GM12878 (cell line): ENCODE data around the gene FRYL. TPM values are rescaled to one million over a fixed set of nuclear protein-coding genes. Genes with fewer than 3 reads are reported as not detected.

ENCODE experiments used
- ATAC-seq: fragments of 200-7000 bp; cut with Tn5 transposase; 3 replicates; pipeline ENCODE4 v1.9.1; 2020; ENCODE audit warnings: mild to moderate bottlenecking, moderate library complexity
- BruUV-seq: library from RNA; stranded (reverse); fragments of 400-500 nt; replicated peaks from 2 replicates; lab custom pipeline; 2021; lab: Mats Ljungman, UMichigan
- CTCF ChIA-PET: fragments of 300-600 bp; sonication (Branson Sonifier 250); formaldehyde crosslinking; extraction: SDS; loops from one replicate; lab custom pipeline; 2021; ENCODE audit warnings: inconsistent platforms; lab: Yijun Ruan, JAX
- POLR2A ChIA-PET: fragments of 350-600 bp; formaldehyde crosslinking; extraction: SDS; loops from one replicate; lab custom pipeline; 2021; ENCODE audit warnings: inconsistent platforms; lab: Charles Lee
- RAD21 ChIA-PET: fragments of 300-600 bp; sonication (Branson Sonifier 250); formaldehyde crosslinking; loops from one replicate; lab custom pipeline; 2023; ENCODE audit warnings: antibody characterized with exemption; ENCODE audit not compliant: unreplicated experiment; lab: Charles Lee
- SMC1A ChIA-PET: fragments of 300-600 bp; sonication (Branson Sonifier 250); formaldehyde crosslinking; loops from one replicate; lab custom pipeline; 2023; ENCODE audit not compliant: unreplicated experiment, uncharacterized antibody; lab: Charles Lee
- DNase-seq: peaks from one replicate; pipeline ENCODE4 v3.0.0-alpha.2; 2011; ENCODE audit warnings: low read depth, low spot score
- FAIRE-seq: peaks from 3 replicates; lab custom pipeline; 2011; peaks lifted over from hg19 to GRCh38; lab: Jason Lieb, UNC
- H2AFZ ChIP-seq: 2 replicates; pipeline ENCODE4 v1.6.0; 2011; ENCODE audit warnings: low read depth, low read length, control low read depth; ENCODE audit not compliant: control insufficient read depth
- H3K27ac ChIP-seq: 2 replicates; pipeline ENCODE4 v1.5.1; 2011; ENCODE audit warnings: control low read depth; ENCODE audit not compliant: control insufficient read depth, insufficient read depth
- H3K27me3 ChIP-seq, 2 experiments: replicated peaks in 1 of 2; 2 replicates each; pipeline versions ENCODE4 v1.6.0 to v1.6.1; 2011; ENCODE audit warnings: low read length in 1 of 2; ENCODE audit not compliant: control insufficient read depth in 2 of 2, insufficient read depth in 2 of 2
- H3K36me3 ChIP-seq, 2 experiments: 2 replicates each; pipeline ENCODE4 v1.5.1; 2011; ENCODE audit warnings: low read length in 1 of 2; ENCODE audit not compliant: control insufficient read depth in 2 of 2, insufficient read depth in 2 of 2
- H3K4me1 ChIP-seq: 2 replicates; pipeline ENCODE4 v1.6.1; 2011; ENCODE audit warnings: mild to moderate bottlenecking, low read length, moderate library complexity, mixed read lengths; ENCODE audit not compliant: control insufficient read depth, insufficient read depth
- H3K4me2 ChIP-seq: 2 replicates; pipeline ENCODE4 v1.6.0; 2011; ENCODE audit warnings: control low read depth; ENCODE audit not compliant: control insufficient read depth, insufficient read depth
- H3K4me3 ChIP-seq: fragments of 200-600 bp; sonication (generic); 2 replicates; pipeline ENCODE4 v1.5.1; 2016
- H3K79me2 ChIP-seq: 2 replicates; pipeline ENCODE4 v1.6.0; 2011; ENCODE audit warnings: low read length; ENCODE audit not compliant: control insufficient read depth, insufficient read depth
- H3K9ac ChIP-seq: 2 replicates; pipeline ENCODE4 v1.8.0; 2011; ENCODE audit warnings: low read length, control low read depth, mixed read lengths; ENCODE audit not compliant: control insufficient read depth, insufficient read depth
- H3K9me3 ChIP-seq: replicated peaks from 3 replicates; pipeline ENCODE4 v1.5.1; 2011; ENCODE audit warnings: mild to moderate bottlenecking, low read length; ENCODE audit not compliant: control insufficient read depth, insufficient read depth
- H4K20me1 ChIP-seq: 2 replicates; pipeline ENCODE4 v1.6.0; 2011; ENCODE audit not compliant: control insufficient read depth, insufficient read depth
- CBX3 ChIP-seq: fragments of 200-600 bp; sonication (generic); IDR thresholded peaks from 2 replicates; pipeline ENCODE4 v1.6.1; 2016; ENCODE audit warnings: low read depth, borderline replicate concordance
- EP300 ChIP-seq, 2 experiments: fragments of 150-350 bp in 1 of 2; IDR thresholded peaks; 2 replicates each; pipeline ENCODE4 v1.6.1; 2011 to 2012; ENCODE audit warnings: low read depth in 2 of 2, low read length in 2 of 2, borderline replicate concordance in 1 of 2, improper control_type of control experiment in 1 of 2, inconsistent platforms in 1 of 2; ENCODE audit not compliant: control insufficient read depth in 1 of 2
- IKZF1 ChIP-seq: fragments of 450-650 bp; conservative IDR thresholded peaks from 2 replicates; pipeline ENCODE4 v1.6.1; 2017; ENCODE audit warnings: antibody characterized with exemption, mild to moderate bottlenecking
- RELA ChIP-seq: fragments of 450-650 bp; IDR thresholded peaks from 2 replicates; pipeline ENCODE4 v1.8.0; 2014; ENCODE audit warnings: borderline replicate concordance; ENCODE audit not compliant: partially characterized antibody
- RUNX3 ChIP-seq: IDR thresholded peaks from 2 replicates; pipeline ENCODE4 v1.6.1; 2012; ENCODE audit warnings: low read length, inconsistent platforms
- WGBS: methylation state at CpG from one replicate; pipeline ENCODE4 v1.1.6; 2016; ENCODE audit warnings: low lambda C conversion rate; ENCODE audit not compliant: insufficient replicate concordance, insufficient coverage; ENCODE audit errors: missing lambda C conversion rate; 5-methylcytosine and 5-hydroxymethylcytosine counted together
- in situ Hi-C: fragments of 300-500 bp; cut with MboI; formaldehyde crosslinking; loops from 9 replicates; pipeline ENCODE4 v1.14.3; 2018; ENCODE audit warnings: mixed read lengths
- intact Hi-C: fragments of 100-400 bp; cut with micrococcal nuclease; formaldehyde crosslinking; loops from one replicate; pipeline ENCODE4 v1.14.2; 2022; ENCODE audit not compliant: unreplicated experiment
- polyA plus RNA-seq, 11 experiments: library from polyadenylated mRNA; depleted of rRNA in 4 of 11; unstranded in 6 of 11; stranded (reverse) in 5 of 11; fragments of >200 nt; fragmentation: Nextera tagmentation in 4 of 11; fragmentation: Illumina TruSeq in 1 of 11; extraction: Ambion mirVana in 4 of 11; extraction: Trizol in 1 of 11; gene quantifications; 1 replicate in 1 of 11; 2 replicates in 10 of 11; pipeline versions ENCODE4 v1.2.1 to v1.2.3, GENCODE V29; 2011 to 2016; ENCODE audit warnings: inconsistent platforms in 2 of 11, missing spikeins in 2 of 11, low read depth in 1 of 11
- total RNA-seq, 4 experiments: library from RNA; depleted of rRNA in 3 of 4; stranded (reverse); fragments of >200 nt in 3 of 4; fragmentation: Illumina TruSeq in 1 of 4; extraction: Trizol in 1 of 4; gene quantifications; 2 replicates each; pipeline versions ENCODE4 v1.2.1 to v1.2.3, GENCODE V29; 2013 to 2021
- TF ChIP-seq, protein P1 (sequence below): fragments of 450-650 bp; IDR thresholded peaks from 2 replicates; pipeline ENCODE4 v1.6.1; 2017; ENCODE audit warnings: low read depth, mild to moderate bottlenecking, moderate library complexity

The FRYL gene
- total and polyA plus RNA-seq, 10 of the 15 experiments (the other 5 are each of a cell fraction or from before 2014, with no cell fraction given): 10.3 to 50.6 (median 28.7) TPM

DNA sequence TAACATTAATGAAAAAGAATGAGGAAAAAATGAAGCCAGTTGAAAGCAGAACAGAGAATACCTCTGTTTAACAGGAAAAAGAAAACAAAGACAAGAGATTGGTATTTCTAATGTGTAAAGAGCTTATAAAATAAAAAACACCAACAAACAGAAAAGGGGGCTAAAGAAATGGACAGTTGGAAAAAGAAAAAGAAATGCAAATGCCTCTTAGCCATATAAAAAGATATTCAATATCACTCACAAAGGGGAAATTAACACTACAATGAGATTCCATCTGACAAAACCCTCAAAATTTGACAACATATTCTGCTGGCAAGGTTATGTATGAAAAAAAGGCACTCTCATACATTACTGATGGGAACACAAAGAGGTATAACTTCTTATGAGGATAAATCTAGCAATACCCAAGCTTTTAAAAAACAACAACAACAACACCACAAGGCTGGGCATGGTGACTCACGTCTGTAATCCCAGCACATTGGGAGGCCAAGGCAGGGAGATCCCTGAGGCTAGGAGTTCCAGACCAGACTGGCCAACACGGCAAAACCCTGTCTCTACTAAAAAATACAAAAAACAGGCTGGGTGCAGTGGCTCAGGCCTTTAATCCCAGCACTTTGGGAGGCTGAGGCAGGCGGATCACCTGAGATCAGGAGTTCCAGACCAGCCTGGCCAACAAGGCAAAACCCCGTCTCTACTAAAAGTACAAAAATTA is 75.8 kb downstream of the FRYL start:
- in situ Hi-C loops (no loop called here), intact Hi-C loops (no loop called here)
- BruUV-seq: no TSS peak
- DNase-seq (no peak), FAIRE-seq (no peak), ATAC-seq (no peak)
- Histone ChIP-seq H3K4me3 (no peak overlapping the region), H4K20me1 (no peaks in the 10 kb centered on the region), H3K9me3 (no peaks in the 10 kb centered on the region), H3K4me1 (peaks cover 6% of the 10 kb centered on the region; the same call in 1 of the 2 replicates), H3K4me2 (no peak overlapping the region), H3K79me2 (peaks cover 6% of the 10 kb centered on the region), H3K9ac (no peak overlapping the region), H3K27ac (no peak overlapping the region), H2AFZ (no peak overlapping the region), H3K27me3 (no peaks in the 10 kb centered on the region), H3K36me3 (no peaks in the 10 kb centered on the region; a peak in 1 of 4 replicates)
- RAD21 ChIA-PET: no interaction called here
- SMC1A ChIA-PET: interaction anchor here (0.7 to 1.4 kb wide), 4 partner anchors 71 to 189 kb away, joined by 3 read pairs; no protein-coding TSS in a partner anchor
- WGBS: 94% methylated on average over 4 of the region's 4 CpGs
- CTCF ChIA-PET: no interaction called here
- POLR2A ChIA-PET: interaction anchor here (0.6 kb wide), 1 partner anchor 110 kb away, joined by 3 read pairs; no protein-coding TSS in a partner anchor
- no peak for TF ChIP-seq CBX3

DNA sequence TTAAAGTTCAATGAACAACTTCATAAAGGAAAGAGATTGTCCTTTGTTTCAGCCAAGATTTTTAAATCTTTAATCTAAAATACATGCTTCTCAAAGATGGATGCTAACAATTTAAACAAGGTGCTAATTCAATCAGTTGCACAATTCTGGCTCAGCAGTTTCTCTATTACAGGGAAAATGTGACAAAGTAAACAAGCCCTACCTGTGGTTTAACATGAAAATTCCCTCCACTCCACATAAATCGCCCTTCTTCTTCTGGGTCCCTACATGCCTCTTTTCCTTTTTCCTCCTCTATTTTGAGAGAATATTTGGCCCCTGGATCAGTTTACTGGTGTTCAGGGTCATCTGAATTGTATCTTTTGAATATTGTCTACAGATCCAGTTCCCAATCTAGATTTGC is 80.6 kb downstream of the FRYL start:
- 100% methylated on average over 1 of the region's 1 CpG for WGBS
- ATAC-seq: peak; percentile 44
- no peak overlapping the region for H3K9ac ChIP-seq
- TF ChIP-seq RUNX3 (peak; percentile 21; the same call in 1 of the 2 replicates), IKZF1 (0 out of 2 replicates have a peak, but pooled peaks have one; percentile 13), RELA (no peak), EP300 (IDR thresholded peaks at IDR 0.05; ENCODE audit: borderline replicate concordance in 1 of 2, control insufficient read depth in 1 of 2, low read depth in 2 of 2, low read length in 2 of 2) (no peak)
- TF ChIP-seq, protein P1, sequence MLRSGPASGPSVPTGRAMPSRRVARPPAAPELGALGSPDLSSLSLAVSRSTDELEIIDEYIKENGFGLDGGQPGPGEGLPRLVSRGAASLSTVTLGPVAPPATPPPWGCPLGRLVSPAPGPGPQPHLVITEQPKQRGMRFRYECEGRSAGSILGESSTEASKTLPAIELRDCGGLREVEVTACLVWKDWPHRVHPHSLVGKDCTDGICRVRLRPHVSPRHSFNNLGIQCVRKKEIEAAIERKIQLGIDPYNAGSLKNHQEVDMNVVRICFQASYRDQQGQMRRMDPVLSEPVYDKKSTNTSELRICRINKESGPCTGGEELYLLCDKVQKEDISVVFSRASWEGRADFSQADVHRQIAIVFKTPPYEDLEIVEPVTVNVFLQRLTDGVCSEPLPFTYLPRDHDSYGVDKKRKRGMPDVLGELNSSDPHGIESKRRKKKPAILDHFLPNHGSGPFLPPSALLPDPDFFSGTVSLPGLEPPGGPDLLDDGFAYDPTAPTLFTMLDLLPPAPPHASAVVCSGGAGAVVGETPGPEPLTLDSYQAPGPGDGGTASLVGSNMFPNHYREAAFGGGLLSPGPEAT: peak; percentile 17; the same call in 1 of the 2 replicates
- TF ChIP-seq, all 136 proteins: peak for 3
- no TSS peak for BruUV-seq
- ChIA-PET CTCF (interaction anchor here (1.0 to 3.4 kb wide), 2 partner anchors 19 to 121 kb away, joined by 3 to 17 read pairs; no protein-coding TSS in a partner anchor), POLR2A (no interaction called here), SMC1A (interaction anchor here (1.1 to 1.5 kb wide), 4 partner anchors 9 to 121 kb away, joined by 3 to 5 read pairs (median 4); no protein-coding TSS in a partner anchor), RAD21 (interaction anchor here (1.5 to 2.8 kb wide), 2 partner anchors 9 to 81 kb away, joined by 5 to 12 read pairs; partner anchors contain the start of gene FRYL)
- no peaks in the 10 kb centered on the region for H4K20me1 ChIP-seq
- no peak overlapping the region for H3K4me2 ChIP-seq
- H3K9me3 ChIP-seq: no peaks in the 10 kb centered on the region; the same call in 2 of the 3 replicates
- DNase-seq (no peak), FAIRE-seq (no peak)
- intact Hi-C loops: loop anchor here (5.0 kb wide), 1 partner anchor 78 kb away; no protein-coding TSS in a partner anchor
- peaks cover 6% of the 10 kb centered on the region for H3K4me1 ChIP-seq
- H3K27me3 ChIP-seq: no peaks in the 10 kb centered on the region
- no peak overlapping the region for H3K4me3 ChIP-seq
- H2AFZ ChIP-seq: no peak overlapping the region
- H3K79me2 ChIP-seq: peaks cover 20% of the 10 kb centered on the region
- no peak overlapping the region for H3K27ac ChIP-seq
- in situ Hi-C loops: no loop called here
- no peaks in the 10 kb centered on the region for H3K36me3 ChIP-seq
